Mammary epithelial cell (primary cell): ENCODE data around the gene FLII.

ENCODE experiments used
- EZH2 ChIP-seq: IDR thresholded peaks from 2 replicates; pipeline ENCODE4 v1.6.1; 2012; ENCODE audit warnings: low read length, inconsistent platforms, borderline replicate concordance
- TF ChIP-seq, protein P1 (sequence below), 2 donors: IDR thresholded peaks in 1 of 2; conservative IDR thresholded peaks in 1 of 2; 2 replicates each; pipeline ENCODE4 v1.5.1; 2011 to 2012; ENCODE audit warnings: inconsistent platforms in 2 of 2, low read length in 2 of 2, mild to moderate bottlenecking in 2 of 2, control low read depth in 1 of 2, low read depth in 1 of 2; ENCODE audit not compliant: insufficient read depth in 1 of 2; ENCODE audit errors: extremely low read depth in 1 of 2

GRCh38 chr17:18291718-18292540, 33.4 kb upstream of the FLII start:
- TF ChIP-seq, protein P1, sequence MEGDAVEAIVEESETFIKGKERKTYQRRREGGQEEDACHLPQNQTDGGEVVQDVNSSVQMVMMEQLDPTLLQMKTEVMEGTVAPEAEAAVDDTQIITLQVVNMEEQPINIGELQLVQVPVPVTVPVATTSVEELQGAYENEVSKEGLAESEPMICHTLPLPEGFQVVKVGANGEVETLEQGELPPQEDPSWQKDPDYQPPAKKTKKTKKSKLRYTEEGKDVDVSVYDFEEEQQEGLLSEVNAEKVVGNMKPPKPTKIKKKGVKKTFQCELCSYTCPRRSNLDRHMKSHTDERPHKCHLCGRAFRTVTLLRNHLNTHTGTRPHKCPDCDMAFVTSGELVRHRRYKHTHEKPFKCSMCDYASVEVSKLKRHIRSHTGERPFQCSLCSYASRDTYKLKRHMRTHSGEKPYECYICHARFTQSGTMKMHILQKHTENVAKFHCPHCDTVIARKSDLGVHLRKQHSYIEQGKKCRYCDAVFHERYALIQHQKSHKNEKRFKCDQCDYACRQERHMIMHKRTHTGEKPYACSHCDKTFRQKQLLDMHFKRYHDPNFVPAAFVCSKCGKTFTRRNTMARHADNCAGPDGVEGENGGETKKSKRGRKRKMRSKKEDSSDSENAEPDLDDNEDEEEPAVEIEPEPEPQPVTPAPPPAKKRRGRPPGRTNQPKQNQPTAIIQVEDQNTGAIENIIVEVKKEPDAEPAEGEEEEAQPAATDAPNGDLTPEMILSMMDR (conservative IDR thresholded peaks at IDR 0.05 in 1 of 2, IDR thresholded peaks at IDR 0.05 in 1 of 2; ENCODE audit: extremely low read depth in 1 of 2, insufficient read depth in 1 of 2, low read depth in 1 of 2, low read length in 2 of 2): no peak
- TF ChIP-seq EZH2: no peak
